ENCODE results near the gene ASPRV1. TPM values are rescaled to one million over a fixed set of nuclear protein-coding genes. Genes with fewer than 3 reads are reported as not detected.

ASPRV1 gene
- total and polyA plus RNA-seq, 10 donors, result 1.2 to 5.3 (median 3.5) TPM

DNA sequence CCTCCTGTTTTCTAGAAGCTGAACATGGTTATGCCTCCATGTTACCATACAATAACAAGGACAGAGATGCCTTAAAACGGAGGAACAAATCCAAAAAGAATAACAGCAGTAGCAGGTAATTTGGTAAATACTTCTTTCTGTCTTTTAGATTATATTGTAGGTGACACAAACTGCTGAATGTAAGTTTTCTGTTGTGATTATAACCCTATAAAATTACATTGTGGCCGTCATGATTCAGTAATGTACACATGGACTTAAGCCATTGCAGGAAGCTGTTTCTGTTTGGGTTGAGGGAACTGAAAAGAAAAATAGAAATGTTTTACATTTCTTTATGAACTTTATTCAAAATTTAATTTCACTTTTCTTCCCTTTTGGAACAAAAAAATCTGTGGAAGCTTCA is 45.3 kb downstream of the ASPRV1 start:
- H3K27me3 ChIP-seq (replicated peaks in 1 of 7), result no peaks in the 10 kb centered on the region
- intact Hi-C loops (cut with DNase I; ENCODE audit: low total_unique reads), result loop anchor here (2.0 kb wide), 1 partner anchor 227 kb away; no protein-coding TSS in a partner anchor
- H3K36me3 ChIP-seq, result peaks cover 0 to 54% (median 16%) of the 10 kb centered on the region in 6 donors
- H3K4me3 ChIP-seq, result peak overlapping the region in 6 of 8 donors; percentile 72 to 85 (median 78)
- peaks cover 13 to 83% (median 53%) of the 10 kb centered on the region in 6 donors for H3K4me1 ChIP-seq
- H3K27ac ChIP-seq, result peak overlapping the region in 7 of 8 donors; percentile 90 to 100 (median 95)
- H3K9me3 ChIP-seq, result no peaks in the 10 kb centered on the region
- no peak for DNase-seq
- no peak for TF ChIP-seq POLR2A (IDR thresholded peaks at IDR 0.05)
- TF ChIP-seq, protein P1, sequence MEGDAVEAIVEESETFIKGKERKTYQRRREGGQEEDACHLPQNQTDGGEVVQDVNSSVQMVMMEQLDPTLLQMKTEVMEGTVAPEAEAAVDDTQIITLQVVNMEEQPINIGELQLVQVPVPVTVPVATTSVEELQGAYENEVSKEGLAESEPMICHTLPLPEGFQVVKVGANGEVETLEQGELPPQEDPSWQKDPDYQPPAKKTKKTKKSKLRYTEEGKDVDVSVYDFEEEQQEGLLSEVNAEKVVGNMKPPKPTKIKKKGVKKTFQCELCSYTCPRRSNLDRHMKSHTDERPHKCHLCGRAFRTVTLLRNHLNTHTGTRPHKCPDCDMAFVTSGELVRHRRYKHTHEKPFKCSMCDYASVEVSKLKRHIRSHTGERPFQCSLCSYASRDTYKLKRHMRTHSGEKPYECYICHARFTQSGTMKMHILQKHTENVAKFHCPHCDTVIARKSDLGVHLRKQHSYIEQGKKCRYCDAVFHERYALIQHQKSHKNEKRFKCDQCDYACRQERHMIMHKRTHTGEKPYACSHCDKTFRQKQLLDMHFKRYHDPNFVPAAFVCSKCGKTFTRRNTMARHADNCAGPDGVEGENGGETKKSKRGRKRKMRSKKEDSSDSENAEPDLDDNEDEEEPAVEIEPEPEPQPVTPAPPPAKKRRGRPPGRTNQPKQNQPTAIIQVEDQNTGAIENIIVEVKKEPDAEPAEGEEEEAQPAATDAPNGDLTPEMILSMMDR (IDR thresholded peaks at IDR 0.05 in 8 of 11, conservative IDR thresholded peaks at IDR 0.05 in 3 of 11), result no peak
- WGBS, 5 donors, result 37 to 54% (median 41%) methylated on average over 2 of the region's 2 CpGs

DNA sequence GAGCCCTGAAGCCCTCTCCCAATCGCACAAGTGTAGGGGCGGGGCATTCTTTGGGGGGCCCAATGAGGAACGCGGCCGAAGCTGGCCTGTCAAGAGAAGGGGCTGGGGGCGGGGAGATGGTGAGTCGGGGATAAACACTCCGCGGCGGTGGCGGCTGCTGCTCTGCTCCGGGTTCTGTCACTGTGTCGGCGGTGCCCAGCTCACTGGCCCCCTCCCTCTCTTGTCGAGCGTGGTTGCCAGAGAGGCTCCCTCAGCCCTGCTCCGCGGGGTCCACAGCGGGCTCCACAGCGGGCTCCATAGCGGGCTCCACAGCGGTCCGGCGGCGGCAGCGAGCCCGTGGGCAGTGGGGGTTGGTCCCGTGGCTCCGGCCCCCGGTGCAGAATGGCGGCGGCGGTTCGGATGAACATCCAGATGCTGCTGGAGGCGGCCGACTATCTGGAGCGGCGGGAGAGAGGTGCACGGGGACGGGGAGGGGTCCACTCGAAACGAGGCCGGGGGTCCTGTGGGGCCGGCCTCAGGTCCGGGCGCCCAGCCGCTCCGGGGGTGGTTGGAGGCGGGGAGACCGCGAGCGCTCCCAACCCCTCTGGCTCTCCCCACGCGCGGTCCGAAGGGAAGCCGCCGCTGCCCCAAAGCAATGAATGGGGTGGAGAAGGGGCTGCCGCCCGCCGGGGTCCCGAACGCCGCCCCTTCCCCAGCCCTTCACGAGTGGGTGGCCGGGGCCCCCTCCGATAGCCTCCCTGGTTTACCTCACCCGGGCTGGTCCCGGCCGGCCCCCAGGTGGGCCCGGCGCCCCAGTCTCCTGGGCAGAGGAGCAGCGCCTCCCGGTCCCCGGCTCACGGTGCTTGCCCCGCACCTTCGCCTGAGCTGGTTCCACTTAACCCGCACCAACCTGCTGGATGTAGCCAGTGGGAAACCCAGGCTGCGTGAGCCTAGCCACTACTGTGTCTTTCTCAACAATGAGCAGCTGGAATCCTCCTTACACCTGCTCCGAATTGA is 46.2 kb downstream of the ASPRV1 start, which contains the start of gene MXD1:
MXD1 (plus strand) TSS at position 160 of the 996 bp plus-strand sequence; CDS start at position 382, 222 bp downstream.
- H3K4me3 ChIP-seq, result peak within 1 kb of the TSS; percentile 71 to 92 (median 78)
- intact Hi-C loops (cut with DNase I; ENCODE audit: low total_unique reads), result loop anchor here (5.0 kb wide), 1 partner anchor 387 kb away; the partner anchor contains the start of gene FAM136A
- peak within 1 kb of the TSS; percentile 80 to 100 (median 99) for H3K27ac ChIP-seq
- WGBS, 5 donors, result 0 to 1% (median 1%) methylated on average over 54 to 81 of the region's 81 CpGs
- H3K36me3 ChIP-seq, result peaks cover 0 to 54% (median 14%) of the 10 kb centered on the region in 6 donors
- DNase-seq, result peak; percentile 100
- TF ChIP-seq POLR2AphosphoS5 (IDR thresholded peaks at IDR 0.05), result peak; percentile 88 to 95 (median 90)
- TF ChIP-seq, protein P1 (IDR thresholded peaks at IDR 0.05 in 8 of 11, conservative IDR thresholded peaks at IDR 0.05 in 3 of 11), result no peak
- peak; percentile 84 to 97 (median 95) for TF ChIP-seq POLR2A (IDR thresholded peaks at IDR 0.05)
- H3K27me3 ChIP-seq (replicated peaks in 1 of 7), result no peaks in the 10 kb centered on the region
- no peaks in the 10 kb centered on the region for H3K9me3 ChIP-seq
- H3K4me1 ChIP-seq, result peaks cover 13 to 75% (median 53%) of the 10 kb centered on the region in 6 donors

DNA sequence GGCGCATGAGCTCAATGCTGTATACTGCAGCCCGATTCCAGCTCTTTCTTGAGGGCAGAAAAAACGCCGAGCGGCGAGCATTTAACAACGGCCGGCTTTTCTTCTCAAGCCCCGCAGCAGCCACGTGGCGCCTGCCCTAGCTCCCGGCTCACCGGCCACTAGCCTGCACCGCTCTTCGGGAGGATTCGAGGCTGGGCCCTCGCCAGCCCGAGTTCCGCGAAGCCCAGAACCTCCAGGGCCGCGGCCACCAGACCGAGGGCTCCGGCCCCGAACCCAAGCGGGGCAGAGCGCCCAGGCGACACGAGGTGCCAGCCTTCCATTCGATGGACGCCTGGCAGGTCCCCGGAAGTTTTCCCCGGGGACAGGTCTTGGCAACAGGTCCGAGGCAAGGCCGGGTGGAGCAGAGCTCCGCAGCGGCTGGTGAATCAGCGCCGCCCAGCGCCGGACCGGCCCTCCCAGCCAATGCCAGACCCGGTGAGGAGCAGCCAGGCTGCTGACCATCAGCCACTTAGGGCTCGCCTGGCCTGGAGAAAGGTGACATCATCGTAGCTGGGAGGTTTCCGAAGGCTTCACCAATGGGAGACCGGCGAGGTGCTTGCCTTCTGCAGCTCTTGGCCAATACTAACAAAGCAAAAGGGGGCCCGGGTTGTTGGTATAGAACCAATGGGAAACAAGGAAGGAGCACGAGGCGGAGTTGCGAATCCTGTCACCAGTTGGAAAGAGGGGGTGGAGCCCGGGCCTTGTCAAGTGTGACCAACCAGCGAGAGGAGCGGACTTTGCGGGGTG is 47.1 kb downstream of the ASPRV1 start:
- TF ChIP-seq POLR2AphosphoS5 (IDR thresholded peaks at IDR 0.05) (peak; percentile 97 to 98 (median 97)), POLR2A (IDR thresholded peaks at IDR 0.05) (peak; percentile 75 to 97 (median 85))
- TF ChIP-seq, protein P1 (IDR thresholded peaks at IDR 0.05 in 8 of 11, conservative IDR thresholded peaks at IDR 0.05 in 3 of 11), result peak in 4 of 11 experiments; percentile 9 to 33 (median 26)
- WGBS, 5 donors, result 0 to 1% (median 0%) methylated on average over 14 to 56 of the region's 56 CpGs
- Histone ChIP-seq H3K9me3 (no peaks in the 10 kb centered on the region), H3K36me3 (peaks cover 0 to 54% (median 15%) of the 10 kb centered on the region in 6 donors), H3K27me3 (replicated peaks in 1 of 7) (no peaks in the 10 kb centered on the region), H3K27ac (peak overlapping the region; percentile 80 to 100 (median 99)), H3K4me1 (peaks cover 13 to 66% (median 52%) of the 10 kb centered on the region in 6 donors), H3K4me3 (peak overlapping the region; percentile 40 to 85 (median 76))
- intact Hi-C loops (cut with DNase I; ENCODE audit: low total_unique reads), result loop anchor here (5.0 kb wide), 1 partner anchor 388 kb away; the partner anchor contains the start of gene FAM136A
- peak; percentile 98 for DNase-seq

Data from spleen (tissue), 11 donors.